Cardiac fibroblast (primary cell): Measurements from ENCODE around the gene KRTAP10-1.
A peak's percentile ranks its signal among the peaks of the same experiment; 100 is the strongest.

Experiments
- DNase-seq, 2 donors: peaks; one replicate each; pipeline versions ENCODE4 v3.0.0 to v3.0.0-alpha.2; 2010; ENCODE audit warnings: low read depth in 2 of 2
- H3K4me3 ChIP-seq, 2 donors: replicated peaks in 1 of 2; 1 replicate in 1 of 2; 2 replicates in 1 of 2; pipeline ENCODE4 v1.5.1; 2011; ENCODE audit warnings: low read depth in 2 of 2, low read length in 2 of 2, mild to moderate bottlenecking in 2 of 2, moderate library complexity in 1 of 2
- CTCF ChIP-seq: IDR thresholded peaks from one replicate; pipeline ENCODE4 v1.5.1; 2011; ENCODE audit warnings: low read depth, mild to moderate bottlenecking, low read length, inconsistent platforms

Gene KRTAP10-1

DNA sequence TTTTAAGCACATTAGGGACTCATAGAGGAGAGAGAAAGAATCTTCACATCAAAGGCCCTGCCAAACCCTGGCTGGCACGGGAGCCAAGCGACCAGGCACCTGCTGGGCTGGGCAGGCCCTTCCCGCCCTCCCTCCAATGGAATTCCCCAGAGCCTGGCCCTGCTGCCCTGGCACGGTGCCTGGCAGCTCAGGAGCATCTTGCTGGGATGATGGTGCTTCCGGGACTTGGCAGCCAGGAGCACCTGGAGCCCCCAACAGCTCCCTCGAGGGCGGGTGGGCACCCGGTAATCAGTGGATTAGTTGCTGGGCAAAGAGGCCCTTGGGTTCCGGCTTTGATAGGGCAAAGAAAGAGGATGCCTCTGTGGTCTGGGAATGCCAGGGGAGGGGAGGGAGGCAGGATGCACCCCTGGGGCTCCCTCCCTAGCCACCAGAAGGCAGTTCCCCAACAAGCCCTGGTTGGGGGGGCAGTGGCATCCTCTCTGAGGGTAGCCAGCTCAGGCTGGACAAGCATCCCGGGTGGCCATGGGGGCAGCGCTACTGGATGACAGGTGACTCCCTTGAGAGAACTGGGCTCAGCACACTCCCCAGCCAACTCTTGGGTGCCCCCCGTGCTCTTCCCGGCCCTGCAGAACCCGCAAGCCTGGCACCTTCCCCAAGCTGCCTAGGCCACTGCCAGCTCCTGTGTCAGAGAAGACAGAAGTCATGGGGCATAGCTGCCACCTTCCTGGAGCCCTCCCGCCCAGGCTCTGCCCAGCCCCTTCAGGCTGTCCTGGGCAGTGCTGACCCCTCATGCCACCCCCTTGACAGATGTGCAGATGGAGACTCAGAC lies 26.4 kb downstream of the KRTAP10-1 start:
- no peak for DNase-seq
- no peak overlapping the region for H3K4me3 ChIP-seq
- no peak for TF ChIP-seq CTCF

GRCh38 chr21:44512496-44513388 lies 27.3 kb downstream of the KRTAP10-1 start:
- TF ChIP-seq CTCF: no peak
- H3K4me3 ChIP-seq: no peak overlapping the region
- no peak for DNase-seq

- TF ChIP-seq CTCF: no peak
Observed at GRCh38 chr21:44511938-44512275, 28.1 kb downstream of the KRTAP10-1 start.

GRCh38 chr21:44511219-44511937 lies 28.6 kb downstream of the KRTAP10-1 start:
- DNase-seq: no peak
- no peak for TF ChIP-seq CTCF
- no peak overlapping the region for H3K4me3 ChIP-seq

More at GRCh38 chr21:44511938-44512275, 28.1 kb downstream of the KRTAP10-1 start:
- no peak overlapping the region for H3K4me3 ChIP-seq
- DNase-seq: no peak

GRCh38 chr21:44510508-44511218 lies 29.3 kb downstream of the KRTAP10-1 start:
- H3K4me3 ChIP-seq: no peak overlapping the region
- peak; percentile 32 to 41 for DNase-seq

More at GRCh38 chr21:44510508-44511218, 29.3 kb downstream of the KRTAP10-1 start:
- TF ChIP-seq CTCF: peak; percentile 77
